ENCODE data around the gene TMEM255A.

DNA sequence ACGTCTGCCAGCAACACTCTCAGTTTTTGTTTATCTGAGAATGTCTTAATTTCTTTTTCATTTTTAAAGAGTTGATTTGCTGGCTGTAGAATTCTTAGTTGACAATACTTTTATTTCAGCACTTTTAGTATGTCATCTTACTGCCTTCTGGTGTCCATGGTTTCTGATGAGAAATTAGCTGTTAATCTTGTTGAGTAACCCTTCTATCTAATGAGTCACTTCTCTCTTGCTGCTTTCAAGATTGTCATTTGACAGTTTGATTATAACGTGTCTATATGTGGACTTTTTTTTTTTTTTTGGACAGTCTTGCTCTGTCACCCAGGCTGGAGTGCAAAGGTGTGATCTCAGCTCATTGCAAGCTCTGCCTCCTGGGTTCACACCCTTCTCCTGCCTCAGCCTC lies 24.0 kb upstream of the TMEM255A start:
- TF ChIP-seq GABPA (IDR thresholded peaks at IDR 0.05; ENCODE audit: low read depth) (no peak), EZH2phosphoT487 (IDR thresholded peaks at IDR 0.05; ENCODE audit: borderline replicate concordance, low read depth) (no peak), MXI1 (IDR thresholded peaks at IDR 0.05; ENCODE audit: low read depth, low read length) (no peak), MAX (IDR thresholded peaks at IDR 0.05; ENCODE audit: low read depth) (no peak), CHD2 (IDR thresholded peaks at IDR 0.05; ENCODE audit: low read length, partially characterized antibody) (no peak), CTCF (IDR thresholded peaks at IDR 0.05) (no peak)
